Psoas muscle (tissue), 8 donors: ENCODE measurements around the gene LGSN. TPM values are rescaled to one million over a fixed set of nuclear protein-coding genes. Genes with fewer than 3 reads are reported as not detected.
"Not testable (repeated sequence)": the region's sequence is repeated elsewhere in the genome, so short reads cannot be mapped to it uniquely, and the experiment has no call there.

ENCODE experiments used
- ATAC-seq, 4 donors: fragments of 200-7000 bp; cut with Tn5 transposase; one replicate each; pipeline ENCODE4 v1.9.1; 2020; ENCODE audit warnings: moderate library complexity in 3 of 4, mild to moderate bottlenecking in 2 of 4
- DNase-seq, 2 donors: peaks; one replicate each; pipeline ENCODE4 v3.0.0-alpha.2; 2020
- H3K27ac ChIP-seq: fragments of 200-600 bp; one replicate; pipeline ENCODE4 v1.8.0; 2022
- H3K27me3 ChIP-seq, 3 donors: fragments of 200-600 bp in 1 of 3; one replicate each; pipeline versions ENCODE4 v1.6.1 to v1.8.0; 2013 to 2022; ENCODE audit warnings: low read length in 2 of 3, mild to moderate bottlenecking in 2 of 3, moderate library complexity in 1 of 3; ENCODE audit not compliant: insufficient read depth in 3 of 3
- H3K36me3 ChIP-seq, 2 donors: fragments of 200-600 bp in 1 of 2; one replicate each; pipeline versions ENCODE4 v1.6.1 to v1.8.0; 2013 to 2022; ENCODE audit warnings: low read depth in 1 of 2, mild to moderate bottlenecking in 1 of 2, moderate library complexity in 1 of 2; ENCODE audit not compliant: insufficient read depth in 1 of 2
- H3K4me1 ChIP-seq: fragments of 200-600 bp; one replicate; pipeline ENCODE4 v1.8.0; 2022
- H3K4me3 ChIP-seq: fragments of 200-600 bp; one replicate; pipeline ENCODE4 v1.8.0; 2022; ENCODE audit warnings: mild to moderate bottlenecking
- H3K9me3 ChIP-seq: fragments of 200-600 bp; one replicate; pipeline ENCODE4 v1.8.0; 2022
- WGBS, 3 donors: extraction: QIAGEN DNeasy Blood & Tissue Kit; methylation state at CpG; one replicate each; pipeline versions ENCODE4 v1.1.6 to v1.1.7; 2013; 5-methylcytosine and 5-hydroxymethylcytosine counted together
- intact Hi-C, 2 donors: fragments of 100-400 bp; cut with DNase I; formaldehyde crosslinking; loops; one replicate each; pipeline versions ENCODE4 v1.11.0 to v1.14.2; 2022
- polyA plus RNA-seq, 3 donors: library from polyadenylated mRNA; stranded (reverse); fragments of 200-250 nt; gene quantifications; one replicate each; pipeline ENCODE4 v1.2.3, GENCODE V29; 2013
- total RNA-seq, 4 donors: library from RNA; stranded (reverse); fragmentation: NEBNext Ultra II Directional in 2 of 4; extraction: Animal tissue kit (Norgen Biotek cat#: 25700) in 2 of 4; gene quantifications; one replicate each; pipeline versions ENCODE4 v1.2.1 to v1.2.4, GENCODE V29; 2021 to 2023
- TF ChIP-seq, protein P1 (sequence below): fragments of 200-600 bp; IDR thresholded peaks from one replicate; pipeline ENCODE4 v1.8.0; 2022; ENCODE audit warnings: antibody characterized with exemption
- donor health status: healthy with polysubstance abuse.
- donor health status: DM: no; HTN: no; CAD: no; lungs with moderate emphysema.
- donor health status: Bipolar disorder and iron deficiency.
- donor health status: healthy.
- donor health status: DM: yes; HTN: yes; CAD: no.
- donor health status: DM: no; HTN: no; CAD: no.
- donor health status: DM: no; HTN: no; CAD: no.
- donor health status: DM: yes; HTN: yes; CAD: no.

The LGSN gene
- total and polyA plus RNA-seq, 7 donors, result 0.01 TPM; not detected in 6

GRCh38 chr6:63245909-63246308, 73.9 kb downstream of the LGSN start:
- intact Hi-C loops, result no loop called here
- no peaks in the 10 kb centered on the region for H3K4me1 ChIP-seq
- no peaks in the 10 kb centered on the region for H3K27me3 ChIP-seq
- no peaks in the 10 kb centered on the region for H3K9me3 ChIP-seq
- DNase-seq (no peak), ATAC-seq (no peak)
- H3K27ac ChIP-seq, result no peak overlapping the region
- TF ChIP-seq, protein P1, sequence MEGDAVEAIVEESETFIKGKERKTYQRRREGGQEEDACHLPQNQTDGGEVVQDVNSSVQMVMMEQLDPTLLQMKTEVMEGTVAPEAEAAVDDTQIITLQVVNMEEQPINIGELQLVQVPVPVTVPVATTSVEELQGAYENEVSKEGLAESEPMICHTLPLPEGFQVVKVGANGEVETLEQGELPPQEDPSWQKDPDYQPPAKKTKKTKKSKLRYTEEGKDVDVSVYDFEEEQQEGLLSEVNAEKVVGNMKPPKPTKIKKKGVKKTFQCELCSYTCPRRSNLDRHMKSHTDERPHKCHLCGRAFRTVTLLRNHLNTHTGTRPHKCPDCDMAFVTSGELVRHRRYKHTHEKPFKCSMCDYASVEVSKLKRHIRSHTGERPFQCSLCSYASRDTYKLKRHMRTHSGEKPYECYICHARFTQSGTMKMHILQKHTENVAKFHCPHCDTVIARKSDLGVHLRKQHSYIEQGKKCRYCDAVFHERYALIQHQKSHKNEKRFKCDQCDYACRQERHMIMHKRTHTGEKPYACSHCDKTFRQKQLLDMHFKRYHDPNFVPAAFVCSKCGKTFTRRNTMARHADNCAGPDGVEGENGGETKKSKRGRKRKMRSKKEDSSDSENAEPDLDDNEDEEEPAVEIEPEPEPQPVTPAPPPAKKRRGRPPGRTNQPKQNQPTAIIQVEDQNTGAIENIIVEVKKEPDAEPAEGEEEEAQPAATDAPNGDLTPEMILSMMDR, result no peak
- WGBS, 3 donors, result 82 to 95% (median 87%) methylated on average over 1 of the region's 1 CpG
- H3K4me3 ChIP-seq, result no peak overlapping the region
- no peaks in the 10 kb centered on the region for H3K36me3 ChIP-seq

- Histone ChIP-seq H3K4me1 (no peaks in the 10 kb centered on the region), H3K4me3 (no peak overlapping the region), H3K27ac (no peak overlapping the region), H3K9me3 (no peaks in the 10 kb centered on the region), H3K36me3 (no peaks in the 10 kb centered on the region), H3K27me3 (no peaks in the 10 kb centered on the region)
- ATAC-seq, result no peak
- intact Hi-C loops, result no loop called here
- DNase-seq, result no peak
- WGBS, 3 donors, result 51 to 55% (median 53%) methylated on average over 2 of the region's 2 CpGs
- TF ChIP-seq, protein P1, result no peak
Observed at GRCh38 chr6:63245420-63245819, 74.4 kb downstream of the LGSN start.

GRCh38 chr6:63236398-63236817, 83.4 kb downstream of the LGSN start:
- Histone ChIP-seq H3K4me3 (no peak overlapping the region), H3K9me3 (no peaks in the 10 kb centered on the region), H3K27ac (no peak overlapping the region), H3K27me3 (no peaks in the 10 kb centered on the region), H3K4me1 (no peaks in the 10 kb centered on the region), H3K36me3 (no peaks in the 10 kb centered on the region)
- TF ChIP-seq, protein P1, result no peak
- 49 to 55% (median 51%) methylated on average over 3 of the region's 3 CpGs for WGBS, 3 donors
- DNase-seq (no peak), ATAC-seq (no peak)
- intact Hi-C loops, result no loop called here

- WGBS, 3 donors, result 71 to 82% (median 76%) methylated on average over 9 to 12 of the region's 12 CpGs
- H3K9me3 ChIP-seq, H3K27me3 ChIP-seq, H3K27ac ChIP-seq, H3K36me3 ChIP-seq, ATAC-seq, DNase-seq, intact Hi-C loops, H3K4me3 ChIP-seq, H3K4me1 ChIP-seq: not testable (repeated sequence)
Observed at GRCh38 chr6:63230511-63230910, 89.3 kb downstream of the LGSN start.

DNA sequence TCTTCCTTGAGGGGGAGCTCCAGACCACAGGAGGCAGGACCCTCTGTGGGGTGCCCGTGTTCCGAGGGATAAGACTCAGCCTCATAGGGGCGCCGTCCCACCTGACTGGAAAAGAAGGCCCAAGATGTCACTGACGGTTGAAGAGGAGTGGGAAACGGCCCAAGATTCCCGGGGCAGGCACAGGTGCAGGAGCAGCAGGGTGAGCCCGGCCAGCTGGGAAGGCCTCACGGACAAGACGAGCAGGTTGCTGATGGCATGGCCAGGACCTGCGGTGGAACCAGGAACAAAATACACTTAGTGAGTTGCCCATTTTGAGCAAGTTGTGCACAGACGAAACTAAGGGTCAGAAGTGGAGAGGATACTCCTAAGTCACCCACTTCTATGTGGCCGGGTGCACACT, 89.8 kb downstream of the LGSN start:
- DNase-seq, H3K27me3 ChIP-seq, H3K4me1 ChIP-seq, ATAC-seq, H3K4me3 ChIP-seq, H3K27ac ChIP-seq, H3K9me3 ChIP-seq, H3K36me3 ChIP-seq, intact Hi-C loops: not testable (repeated sequence)
- 88 to 90% (median 89%) methylated on average over 12 to 13 of the region's 13 CpGs for WGBS, 3 donors

DNA sequence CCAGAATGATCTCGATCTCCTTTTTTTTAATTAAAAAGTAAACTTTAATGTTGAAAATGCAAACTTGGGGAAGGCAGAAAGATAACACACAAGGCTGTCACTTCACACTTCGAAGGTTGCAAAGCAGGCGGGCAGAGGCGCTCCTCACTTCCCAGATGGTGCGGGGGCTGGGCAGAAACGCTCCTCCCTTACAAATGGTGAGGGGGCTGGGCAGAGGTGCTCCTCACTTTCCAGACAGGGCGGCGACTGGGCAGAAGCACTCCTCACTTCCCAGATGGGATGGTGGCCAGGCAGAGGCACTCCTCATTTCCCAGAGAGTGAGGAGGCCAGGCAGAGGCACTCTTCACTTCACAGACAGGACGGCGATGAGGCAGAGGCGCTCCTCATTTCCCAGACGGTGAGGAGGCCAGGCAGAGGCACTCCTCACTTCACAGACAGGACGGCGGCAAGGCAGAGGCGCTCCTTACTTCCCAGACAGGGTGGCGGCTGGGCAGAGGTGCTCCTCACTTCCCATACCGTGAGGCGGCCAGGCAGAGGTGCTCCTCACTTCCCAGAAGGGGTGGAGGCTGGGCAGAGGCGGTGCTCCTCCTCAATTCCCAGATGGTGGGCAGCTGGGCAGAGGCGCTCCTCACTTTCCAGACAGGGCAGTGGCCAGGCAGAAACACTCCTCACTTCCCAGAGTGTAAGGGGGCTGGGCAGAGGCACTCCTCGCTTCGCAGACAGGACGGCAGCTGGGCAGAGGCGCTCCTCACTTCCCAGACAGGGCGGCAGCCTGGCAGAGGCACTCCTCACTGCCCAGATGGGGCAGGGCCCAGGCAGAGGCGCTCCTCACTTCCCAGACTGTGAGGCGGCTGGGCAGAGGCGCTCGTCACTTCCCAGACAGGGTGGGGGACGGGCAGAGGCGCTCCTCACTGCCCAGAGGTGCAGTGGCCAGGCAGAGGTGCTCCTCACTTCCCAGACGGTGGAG, 91.6 kb downstream of the LGSN start:
- H3K9me3 ChIP-seq, H3K27me3 ChIP-seq, H3K4me1 ChIP-seq, DNase-seq, H3K27ac ChIP-seq, ATAC-seq, intact Hi-C loops, H3K4me3 ChIP-seq, H3K36me3 ChIP-seq: not testable (repeated sequence)
- 89 to 90% (median 89%) methylated on average over 28 to 32 of the region's 32 CpGs for WGBS, 3 donors

DNA sequence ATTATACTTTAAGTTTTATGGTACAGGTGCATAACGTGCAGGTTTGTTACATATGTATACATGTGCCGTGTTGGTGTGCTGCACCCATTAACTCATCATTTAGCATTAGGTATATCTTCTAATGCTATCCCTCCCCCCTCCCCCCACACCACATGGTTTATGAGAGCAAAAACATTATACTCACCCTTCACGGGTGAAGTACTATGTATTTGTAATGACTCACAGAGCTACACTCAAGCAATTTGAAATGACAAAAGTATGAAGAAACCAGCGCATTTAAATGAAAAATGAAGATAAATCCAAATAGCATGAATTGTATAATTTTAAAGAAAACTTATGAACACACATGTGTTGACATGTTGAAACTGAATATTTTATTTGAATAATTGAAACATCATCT, 93.8 kb downstream of the LGSN start:
- H3K36me3 ChIP-seq, H3K9me3 ChIP-seq, H3K27ac ChIP-seq, H3K4me3 ChIP-seq, H3K4me1 ChIP-seq, ATAC-seq, intact Hi-C loops, H3K27me3 ChIP-seq, DNase-seq: not testable (repeated sequence)
- WGBS, 3 donors, result 59 to 64% (median 62%) methylated on average over 4 of the region's 4 CpGs
